CD14-positive monocyte (primary cell): ENCODE results near the gene RPP14. TPM values are rescaled to one million over a fixed set of nuclear protein-coding genes. Genes with fewer than 3 reads are reported as not detected.
"Not testable (repeated sequence)": the region's sequence is repeated elsewhere in the genome, so short reads cannot be mapped to it uniquely, and the experiment has no call there.

Experiments
- DNase-seq, 3 donors: peaks; one replicate each; pipeline ENCODE4 v3.0.0-alpha.2; 2011 to 2022
- H2AFZ ChIP-seq: 2 replicates; pipeline ENCODE4 v1.6.0; 2012; ENCODE audit warnings: mild to moderate bottlenecking, low read depth, low read length, inconsistent platforms; ENCODE audit not compliant: insufficient read depth, poor library complexity, severe bottlenecking
- H3K27ac ChIP-seq, 2 donors: 1 replicate in 1 of 2; 2 replicates in 1 of 2; pipeline ENCODE4 v1.5.1; 2012 to 2013; ENCODE audit warnings: low read length in 2 of 2, control low read depth in 1 of 2, inconsistent platforms in 1 of 2, low read depth in 1 of 2, mild to moderate bottlenecking in 1 of 2
- H3K27me3 ChIP-seq, 2 donors: one replicate each; pipeline versions ENCODE4 v1.6.0 to v1.6.1; 2011 to 2013; ENCODE audit warnings: low read length in 2 of 2; ENCODE audit not compliant: control insufficient read depth in 2 of 2, insufficient read depth in 2 of 2
- H3K36me3 ChIP-seq, 2 donors: replicated peaks in 1 of 2; 1 replicate in 1 of 2; 2 replicates in 1 of 2; pipeline versions ENCODE4 v1.5.1 to v1.6.1; 2012 to 2013; ENCODE audit warnings: low read length in 2 of 2, control low read depth in 1 of 2, inconsistent platforms in 1 of 2, mild to moderate bottlenecking in 1 of 2; ENCODE audit not compliant: insufficient read depth in 2 of 2, control insufficient read depth in 1 of 2
- H3K4me1 ChIP-seq, 2 donors: 1 replicate in 1 of 2; 2 replicates in 1 of 2; pipeline versions ENCODE4 v1.5.1 to v1.6.1; 2012 to 2013; ENCODE audit warnings: low read length in 2 of 2, control low read depth in 1 of 2, inconsistent platforms in 1 of 2, mild to moderate bottlenecking in 1 of 2, moderate library complexity in 1 of 2; ENCODE audit not compliant: insufficient read depth in 2 of 2, control insufficient read depth in 1 of 2
- H3K4me2 ChIP-seq: replicated peaks from 2 replicates; pipeline ENCODE3; 2012; ENCODE audit warnings: low read length, moderate library complexity, mild to moderate bottlenecking; ENCODE audit not compliant: poor library complexity, severe bottlenecking; ENCODE audit errors: extremely low read depth
- H3K4me3 ChIP-seq, 3 experiments: fragments of 200-600 bp in 1 of 3; sonication (generic) in 1 of 3; replicated peaks in 1 of 3; 1 replicate in 2 of 3; 2 replicates in 1 of 3; pipeline ENCODE4 v1.5.1; 2011 to 2013; ENCODE audit warnings: low read length in 3 of 3, mild to moderate bottlenecking in 3 of 3, control low read depth in 2 of 3, low read depth in 2 of 3, inconsistent platforms in 1 of 3, moderate library complexity in 1 of 3
- H3K79me2 ChIP-seq: 2 replicates; pipeline ENCODE4 v1.6.0; 2012; ENCODE audit warnings: mild to moderate bottlenecking, control low read depth, inconsistent platforms, low read length, moderate library complexity; ENCODE audit not compliant: insufficient read depth
- H3K9ac ChIP-seq: 2 replicates; pipeline ENCODE4 v1.6.0; 2017; ENCODE audit warnings: low read length, mild to moderate bottlenecking; ENCODE audit not compliant: insufficient read depth, poor library complexity, severe bottlenecking
- H3K9me3 ChIP-seq, 2 donors: replicated peaks in 1 of 2; 1 replicate in 1 of 2; 2 replicates in 1 of 2; pipeline versions ENCODE4 v1.5.1 to v1.6.1; 2012 to 2013; ENCODE audit warnings: low read length in 2 of 2, control low read depth in 1 of 2; ENCODE audit not compliant: control insufficient read depth in 1 of 2, insufficient read depth in 1 of 2
- H4K20me1 ChIP-seq: 2 replicates; pipeline ENCODE4 v1.6.0; 2012; ENCODE audit warnings: mild to moderate bottlenecking, low read length, control low read depth, moderate library complexity; ENCODE audit not compliant: insufficient read depth
- H3K27ac Mint-ChIP-seq, 7 donors: one replicate each; pipeline ENCODE4 v1.8.0; 2020; ENCODE audit warnings: mild to moderate bottlenecking in 7 of 7, mixed read lengths in 7 of 7, moderate library complexity in 6 of 7, inconsistent platforms in 2 of 7
- H3K27me3 Mint-ChIP-seq, 3 donors: one replicate each; pipeline ENCODE4 v1.8.0; 2021 to 2022; ENCODE audit warnings: low read depth in 3 of 3, mild to moderate bottlenecking in 3 of 3, mixed read lengths in 3 of 3, moderate library complexity in 3 of 3, inconsistent platforms in 1 of 3
- H3K36me3 Mint-ChIP-seq, 2 donors: one replicate each; pipeline ENCODE4 v1.8.0; 2020; ENCODE audit warnings: mixed read lengths in 2 of 2, inconsistent platforms in 1 of 2, mild to moderate bottlenecking in 1 of 2
- H3K4me1 Mint-ChIP-seq: one replicate; pipeline ENCODE4 v1.8.0; 2020; ENCODE audit warnings: mild to moderate bottlenecking, mixed read lengths
- H3K4me3 Mint-ChIP-seq, 2 donors: one replicate each; pipeline ENCODE4 v1.8.0; 2020; ENCODE audit warnings: mild to moderate bottlenecking in 2 of 2, mixed read lengths in 2 of 2, moderate library complexity in 1 of 2
- H3K9me3 Mint-ChIP-seq, 7 donors: one replicate each; pipeline ENCODE4 v1.8.0; 2020 to 2022; ENCODE audit warnings: mixed read lengths in 7 of 7, mild to moderate bottlenecking in 6 of 7, moderate library complexity in 6 of 7, inconsistent platforms in 2 of 7
- CTCF ChIP-seq: fragments of 200-600 bp; IDR thresholded peaks from one replicate; pipeline ENCODE4 v1.8.0; 2022; ENCODE audit warnings: antibody characterized with exemption, mild to moderate bottlenecking
- WGBS: methylation state at CpG from one replicate; pipeline ENCODE4 v1.1.5; 2013; ENCODE audit warnings: missing lambda C conversion rate; ENCODE audit not compliant: insufficient coverage; 5-methylcytosine and 5-hydroxymethylcytosine counted together
- intact Hi-C, 2 donors: fragments of 100-400 bp; cut with micrococcal nuclease; formaldehyde crosslinking; loops; one replicate each; pipeline versions ENCODE4 v1.15.0 to v1.15.1; 2023
- polyA plus RNA-seq, 3 donors: library from polyadenylated mRNA; depleted of rRNA in 1 of 3; unstranded in 2 of 3; stranded (reverse) in 1 of 3; fragments of 300-500 nt in 2 of 3; fragments of >200 nt in 1 of 3; fragmentation: Illumina TruSeq in 2 of 3; gene quantifications; 1 replicate in 2 of 3; 2 replicates in 1 of 3; pipeline ENCODE4 v1.2.3, GENCODE V29; 2012 to 2021

RPP14 gene
- polyA plus RNA-seq, 3 donors: 3.5 to 8.8 (median 6.6) TPM

- DNase-seq: peak; percentile 57 to 71 (median 60)
- no peaks in the 10 kb centered on the region for H3K9me3 ChIP-seq
Observed at GRCh38 chr3:58271901-58272501, 34.0 kb upstream of the RPP14 start.

GRCh38 chr3:58272891-58273290, 33.2 kb upstream of the RPP14 start:
- Histone ChIP-seq H3K27ac (peak overlapping the region in 1 of 2 donors; percentile 75), H3K9ac (no peak overlapping the region), H3K79me2 (no peaks in the 10 kb centered on the region), H2AFZ (no peak overlapping the region), H4K20me1 (no peaks in the 10 kb centered on the region), H3K4me2 (no peak overlapping the region), H3K4me3 (no peak overlapping the region), H3K36me3 (peaks cover 22 to 39% of the 10 kb centered on the region in 2 donors), H3K4me1 (peaks cover 28 to 33% of the 10 kb centered on the region in 2 donors), H3K9me3 (no peaks in the 10 kb centered on the region), H3K27me3 (no peaks in the 10 kb centered on the region)
- H3K4me1 Mint-ChIP-seq: peaks cover 33% of the 10 kb centered on the region
- no peaks in the 10 kb centered on the region for H3K27me3 Mint-ChIP-seq
- intact Hi-C loops: loop anchor here in 1 of 2 donors (5.0 kb wide), 1 partner anchor 36 kb away; the partner anchor contains the start of gene ABHD6
- H3K36me3 Mint-ChIP-seq: peaks cover 49 to 55% of the 10 kb centered on the region in 2 donors
- no peak overlapping the region for H3K4me3 Mint-ChIP-seq
- H3K27ac Mint-ChIP-seq: peak overlapping the region in 6 of 7 donors; percentile 62 to 91 (median 85)
- WGBS: no CpG with 5 or more reads among the region's 3 CpGs
- no peak for DNase-seq
- peaks cover 0 to 6% (median 5%) of the 10 kb centered on the region in 7 donors for H3K9me3 Mint-ChIP-seq
- no peak for TF ChIP-seq CTCF

More at GRCh38 chr3:58271901-58272501, 34.0 kb upstream of the RPP14 start:
- 50% methylated on average over 2 of the region's 7 CpGs for WGBS
- H3K9me3 Mint-ChIP-seq: peaks cover 0 to 5% (median 3%) of the 10 kb centered on the region in 7 donors
- peaks cover 51 to 56% of the 10 kb centered on the region in 2 donors for H3K36me3 Mint-ChIP-seq
- H3K36me3 ChIP-seq: peaks cover 24 to 42% of the 10 kb centered on the region in 2 donors
- no peaks in the 10 kb centered on the region for H4K20me1 ChIP-seq
- H3K27me3 Mint-ChIP-seq: peaks cover 0 to 2% (median 0%) of the 10 kb centered on the region in 3 donors
- H3K27ac Mint-ChIP-seq: peak overlapping the region; percentile 78 to 91 (median 85)
- no peak overlapping the region for H3K4me2 ChIP-seq
- H3K4me3 Mint-ChIP-seq: no peak overlapping the region
- peak overlapping the region; percentile 38 to 75 for H3K27ac ChIP-seq
- no peak overlapping the region for H2AFZ ChIP-seq
- H3K4me1 Mint-ChIP-seq: peaks cover 34% of the 10 kb centered on the region
- H3K4me1 ChIP-seq: peaks cover 28 to 33% of the 10 kb centered on the region in 2 donors
- H3K4me3 ChIP-seq: no peak overlapping the region
- H3K79me2 ChIP-seq: no peaks in the 10 kb centered on the region
- TF ChIP-seq CTCF: no peak
- no peak overlapping the region for H3K9ac ChIP-seq
- intact Hi-C loops: loop anchor here in 1 of 2 donors (5.0 kb wide), 1 partner anchor 35 kb away; the partner anchor contains the start of gene ABHD6
- H3K27me3 ChIP-seq: no peaks in the 10 kb centered on the region

GRCh38 chr3:58273362-58273761, 32.7 kb upstream of the RPP14 start:
- not testable (repeated sequence) for H3K9me3 Mint-ChIP-seq, H3K27me3 Mint-ChIP-seq, H3K4me2 ChIP-seq, H4K20me1 ChIP-seq, H3K9ac ChIP-seq, H3K27me3 ChIP-seq, H3K4me3 ChIP-seq, H3K79me2 ChIP-seq, H3K4me3 Mint-ChIP-seq, H3K9me3 ChIP-seq, H2AFZ ChIP-seq
- peak in 1 of 3 donors; percentile 5 for DNase-seq
- H3K36me3 Mint-ChIP-seq: peaks cover 50 to 55% of the 10 kb centered on the region in 2 donors
- peaks cover 35% of the 10 kb centered on the region for H3K4me1 Mint-ChIP-seq
- H3K27ac Mint-ChIP-seq: peak overlapping the region; percentile 19 to 87 (median 76)
- H3K4me1 ChIP-seq: peaks cover 28 to 33% of the 10 kb centered on the region in 2 donors
- peaks cover 22 to 35% of the 10 kb centered on the region in 2 donors for H3K36me3 ChIP-seq
- intact Hi-C loops: loop anchor here in 1 of 2 donors (5.0 kb wide), 1 partner anchor 36 kb away; the partner anchor contains the start of gene ABHD6
- peak overlapping the region in 1 of 2 donors; percentile 58 for H3K27ac ChIP-seq
- 57% methylated on average over 1 of the region's 3 CpGs for WGBS
